ENCODE measurements around the gene KLC1.

GRCh38 chr14:103739793-103740501 is 110.9 kb downstream of the KLC1 start:
- TF ChIP-seq POLR2AphosphoS5 (IDR thresholded peaks at IDR 0.05; ENCODE audit: borderline replicate concordance, low read depth, low read length) = no peak
- TF ChIP-seq EZH2 (IDR thresholded peaks at IDR 0.05) = no peak

Data from SK-N-MC (cell line).